Heart left ventricle (tissue), 13 donors: ENCODE data around the gene GYS1.

ENCODE experiments used
- CTCF ChIP-seq, 12 donors: fragments of 200-600 bp; sonication (generic) in 4 of 12; IDR thresholded peaks; one replicate each; pipeline versions ENCODE4 v1.5.0 to v1.8.0; 2018 to 2022; ENCODE audit warnings: antibody characterized with exemption in 12 of 12, mild to moderate bottlenecking in 5 of 12
- POLR2A ChIP-seq, 2 donors: fragments of 450-650 bp; IDR thresholded peaks; one replicate each; pipeline ENCODE4 v1.6.1; 2017; ENCODE audit warnings: antibody characterized with exemption in 2 of 2, mild to moderate bottlenecking in 2 of 2, moderate library complexity in 2 of 2
- donor health status: ischemic (EF 13 %, LVEDD 7.1; RV severe dilation, severe dysfunction).
- donor health status: DM: no; HTN: yes; CAD: no.
- donor health status: DM: no; HTN: no; CAD: no.
- donor health status: ischemic (EF 25% LVEDD 6.9; RV normal size, moderate dysfunction).
- donor health status: ischemic (EF 25% LVEDD 5.7; RV mildly dilated, moderate dysfunction).
- donor health status: ischemic (EF 35%, LVEDD 5.7; RV mildly dilated, moderate dysfunction).
- donor health status: nonischemic (EF 11% LVEDD 7.7; RV severe dilation, severe dysfunction).
- donor health status: DM: yes; HTN: yes; CAD: no.
- donor health status: PGD.
- donor health status: ischemic (EF 29% LVEDD 5.4; RV normal size, mild dysfunction).
- donor health status: nonischemic (EF 23%, LVEDD 6.1; RV moderate dilation, normal function).

GRCh38 chr19:49020342-49020741 lies 27.2 kb upstream of the GYS1 start:
- TF ChIP-seq CTCF (IDR thresholded peaks at IDR 0.05) (no peak), POLR2A (IDR thresholded peaks at IDR 0.05) (no peak)
